ENCODE results near the gene KCNMA1. TPM values are rescaled to one million over a fixed set of nuclear protein-coding genes. Genes with fewer than 3 reads are reported as not detected.
A peak's percentile ranks its signal among the peaks of the same experiment; 100 is the strongest.

Gene KCNMA1
- total RNA-seq, 1 donor: 77.8 TPM

GRCh38 chr10:77392851-77393250, 244.8 kb downstream of the KCNMA1 start:
- TF ChIP-seq CTCF (IDR thresholded peaks at IDR 0.05; ENCODE audit: extremely low read depth, low read depth, low read length): no peak
- no peaks in the 10 kb centered on the region for H4K20me1 ChIP-seq (ENCODE audit: insufficient read depth, low read length)
- H3K27ac ChIP-seq (ENCODE audit: low read depth, low read length): peak overlapping the region; percentile 74
- peaks cover 40% of the 10 kb centered on the region for H3K4me1 ChIP-seq (ENCODE audit: insufficient read depth, low read length)
- H3K4me3 ChIP-seq (ENCODE audit: insufficient read depth, low read length): peak overlapping the region; percentile 33
- peaks cover 15% of the 10 kb centered on the region for H3K79me2 ChIP-seq (ENCODE audit: insufficient read depth, low read length)
- no peaks in the 10 kb centered on the region for H3K27me3 ChIP-seq (ENCODE audit: insufficient read depth, low read length)
- no peak overlapping the region for H2AFZ ChIP-seq (ENCODE audit: low read length)
- DNase-seq (ENCODE audit: insufficient read length, low spot score, missing footprints): peak; percentile 96
- peak overlapping the region; percentile 75 for H3K4me2 ChIP-seq (ENCODE audit: insufficient read depth, low read length)
- H3K9me3 ChIP-seq (ENCODE audit: low read depth, low read length): no peaks in the 10 kb centered on the region
- H3K36me3 ChIP-seq (ENCODE audit: insufficient read depth, low read length): no peaks in the 10 kb centered on the region

- Histone ChIP-seq H3K36me3 (ENCODE audit: insufficient read depth, low read length) (no peaks in the 10 kb centered on the region), H3K9me3 (ENCODE audit: low read depth, low read length) (no peaks in the 10 kb centered on the region), H3K79me2 (ENCODE audit: insufficient read depth, low read length) (peaks cover 15% of the 10 kb centered on the region), H2AFZ (ENCODE audit: low read length) (no peak overlapping the region), H4K20me1 (ENCODE audit: insufficient read depth, low read length) (no peaks in the 10 kb centered on the region), H3K27ac (ENCODE audit: low read depth, low read length) (peak overlapping the region; percentile 74), H3K4me2 (ENCODE audit: insufficient read depth, low read length) (peak overlapping the region; percentile 75), H3K27me3 (ENCODE audit: insufficient read depth, low read length) (no peaks in the 10 kb centered on the region), H3K4me3 (ENCODE audit: insufficient read depth, low read length) (peak overlapping the region; percentile 33), H3K4me1 (ENCODE audit: insufficient read depth, low read length) (peaks cover 42% of the 10 kb centered on the region)
- no peak for DNase-seq (ENCODE audit: insufficient read length, low spot score, missing footprints)
- TF ChIP-seq CTCF (IDR thresholded peaks at IDR 0.05; ENCODE audit: extremely low read depth, low read depth, low read length): no peak
Measured at GRCh38 chr10:77392236-77392721, 245.3 kb downstream of the KCNMA1 start.

GRCh38 chr10:77391605-77392235, 245.9 kb downstream of the KCNMA1 start:
- Histone ChIP-seq H3K79me2 (ENCODE audit: insufficient read depth, low read length) (peaks cover 15% of the 10 kb centered on the region), H3K4me3 (ENCODE audit: insufficient read depth, low read length) (peak overlapping the region; percentile 34), H3K4me2 (ENCODE audit: insufficient read depth, low read length) (peak overlapping the region; percentile 79), H3K4me1 (ENCODE audit: insufficient read depth, low read length) (peaks cover 48% of the 10 kb centered on the region), H2AFZ (ENCODE audit: low read length) (peak overlapping the region; percentile 71), H4K20me1 (ENCODE audit: insufficient read depth, low read length) (no peaks in the 10 kb centered on the region), H3K27me3 (ENCODE audit: insufficient read depth, low read length) (no peaks in the 10 kb centered on the region), H3K27ac (ENCODE audit: low read depth, low read length) (peak overlapping the region; percentile 87), H3K36me3 (ENCODE audit: insufficient read depth, low read length) (no peaks in the 10 kb centered on the region), H3K9me3 (ENCODE audit: low read depth, low read length) (no peaks in the 10 kb centered on the region)
- TF ChIP-seq CTCF (IDR thresholded peaks at IDR 0.05; ENCODE audit: extremely low read depth, low read depth, low read length): peak; percentile 75
- no peak for DNase-seq (ENCODE audit: insufficient read length, low spot score, missing footprints)

GRCh38 chr10:77390481-77390891, 247.1 kb downstream of the KCNMA1 start:
- Histone ChIP-seq H3K36me3 (ENCODE audit: insufficient read depth, low read length) (no peaks in the 10 kb centered on the region), H3K79me2 (ENCODE audit: insufficient read depth, low read length) (peaks cover 15% of the 10 kb centered on the region), H3K9me3 (ENCODE audit: low read depth, low read length) (no peaks in the 10 kb centered on the region), H4K20me1 (ENCODE audit: insufficient read depth, low read length) (no peaks in the 10 kb centered on the region), H3K27me3 (ENCODE audit: insufficient read depth, low read length) (no peaks in the 10 kb centered on the region), H3K4me2 (ENCODE audit: insufficient read depth, low read length) (no peak overlapping the region), H3K4me3 (ENCODE audit: insufficient read depth, low read length) (no peak overlapping the region), H2AFZ (ENCODE audit: low read length) (peak overlapping the region; percentile 32), H3K4me1 (ENCODE audit: insufficient read depth, low read length) (peaks cover 52% of the 10 kb centered on the region), H3K27ac (ENCODE audit: low read depth, low read length) (peak overlapping the region; percentile 87)
- no peak for DNase-seq (ENCODE audit: insufficient read length, low spot score, missing footprints)
- TF ChIP-seq CTCF (IDR thresholded peaks at IDR 0.05; ENCODE audit: extremely low read depth, low read depth, low read length): no peak

All from osteoblast (primary cell).